ENCODE results near the gene HAPLN3. TPM values are rescaled to one million over a fixed set of nuclear protein-coding genes. Genes with fewer than 3 reads are reported as not detected.

Gene HAPLN3
- total RNA-seq, 2 donors from 2014 or later = 25.4 to 27.9 TPM

GRCh38 chr15:88874275-88874674 lies 21.1 kb downstream of the HAPLN3 start:
- intact Hi-C loops (cut with DNase I) = no loop called here
- DNase-seq (ENCODE audit: low spot score) = no peak

- DNase-seq (ENCODE audit: low spot score) = no peak
Observed at GRCh38 chr15:88873786-88874185, 21.6 kb downstream of the HAPLN3 start.

GRCh38 chr15:88872706-88873105 lies 22.6 kb downstream of the HAPLN3 start:
- intact Hi-C loops (cut with DNase I) = no loop called here
- DNase-seq (ENCODE audit: low spot score) = no peak

More at GRCh38 chr15:88873786-88874185, 21.6 kb downstream of the HAPLN3 start:
- intact Hi-C loops (cut with DNase I) = no loop called here

GRCh38 chr15:88872106-88872505 lies 23.2 kb downstream of the HAPLN3 start:
- DNase-seq (ENCODE audit: low spot score) = no peak
- intact Hi-C loops (cut with DNase I) = no loop called here

GRCh38 chr15:88871313-88871712 lies 24.0 kb downstream of the HAPLN3 start:
- no peak for DNase-seq (ENCODE audit: low spot score)
- intact Hi-C loops (cut with DNase I) = no loop called here

GRCh38 chr15:88866295-88866881 lies 29.0 kb downstream of the HAPLN3 start:
- intact Hi-C loops (cut with DNase I) = no loop called here
- DNase-seq (ENCODE audit: low spot score) = no peak

- intact Hi-C loops (cut with DNase I) = no loop called here
- no peak for DNase-seq (ENCODE audit: low spot score)
Observed at GRCh38 chr15:88865498-88866099, 29.7 kb downstream of the HAPLN3 start.

- DNase-seq (ENCODE audit: low spot score) = no peak
- intact Hi-C loops (cut with DNase I) = no loop called here
Observed at GRCh38 chr15:88864861-88865497, 30.4 kb downstream of the HAPLN3 start.

- intact Hi-C loops (cut with DNase I) = no loop called here
Observed at GRCh38 chr15:88863412-88863811, 31.9 kb downstream of the HAPLN3 start.

GRCh38 chr15:88860212-88860611 lies 35.1 kb downstream of the HAPLN3 start:
- DNase-seq (ENCODE audit: low spot score) = no peak
- intact Hi-C loops (cut with DNase I) = no loop called here

More at GRCh38 chr15:88863412-88863811, 31.9 kb downstream of the HAPLN3 start:
- DNase-seq (ENCODE audit: low spot score) = no peak

GRCh38 chr15:88859550-88859949 lies 35.8 kb downstream of the HAPLN3 start:
- intact Hi-C loops (cut with DNase I) = no loop called here
- no peak for DNase-seq (ENCODE audit: low spot score)

GRCh38 chr15:88858934-88859333 lies 36.4 kb downstream of the HAPLN3 start:
- intact Hi-C loops (cut with DNase I) = no loop called here
- no peak for DNase-seq (ENCODE audit: low spot score)

GRCh38 chr15:88852476-88852875 lies 42.9 kb downstream of the HAPLN3 start:
- DNase-seq (ENCODE audit: low spot score) = no peak
- intact Hi-C loops (cut with DNase I) = no loop called here

- intact Hi-C loops (cut with DNase I) = no loop called here
- no peak for DNase-seq (ENCODE audit: low spot score)
Observed at GRCh38 chr15:88849376-88850072, 45.8 kb downstream of the HAPLN3 start.

GRCh38 chr15:88848203-88848602 lies 47.1 kb downstream of the HAPLN3 start:
- intact Hi-C loops (cut with DNase I) = no loop called here
- DNase-seq (ENCODE audit: low spot score) = no peak

GRCh38 chr15:88847144-88847543 lies 48.2 kb downstream of the HAPLN3 start:
- no peak for DNase-seq (ENCODE audit: low spot score)
- intact Hi-C loops (cut with DNase I) = no loop called here

- intact Hi-C loops (cut with DNase I) = no loop called here
- DNase-seq (ENCODE audit: low spot score) = no peak
Observed at GRCh38 chr15:88845616-88846015, 49.7 kb downstream of the HAPLN3 start.

- no peak for DNase-seq (ENCODE audit: low spot score)
- intact Hi-C loops (cut with DNase I) = no loop called here
Observed at GRCh38 chr15:88844749-88845386, 50.5 kb downstream of the HAPLN3 start.

GRCh38 chr15:88843334-88843733 lies 52.0 kb downstream of the HAPLN3 start:
- intact Hi-C loops (cut with DNase I) = no loop called here

GRCh38 chr15:88842156-88842555 lies 53.2 kb downstream of the HAPLN3 start:
- no peak for DNase-seq (ENCODE audit: low spot score)
- intact Hi-C loops (cut with DNase I) = no loop called here

More at GRCh38 chr15:88843334-88843733, 52.0 kb downstream of the HAPLN3 start:
- DNase-seq (ENCODE audit: low spot score) = no peak

All from posterior vena cava (tissue), 2 donors.